ENCODE results near the gene SLC17A1.

Gene SLC17A1

GRCh38 chr6:25735261-25735660 is 96.6 kb downstream of the SLC17A1 start:
- Mint-ChIP-seq H3K27me3 (peaks cover 26% of the 10 kb centered on the region), H3K4me1 (ENCODE audit: low read depth) (no peaks in the 10 kb centered on the region), H3K9me3 (peaks cover 6% of the 10 kb centered on the region), H3K36me3 (ENCODE audit: low read depth) (no peaks in the 10 kb centered on the region), H3K4me3 (no peak overlapping the region), H3K27ac (no peak overlapping the region)
- intact Hi-C loops (cut with micrococcal nuclease), result no loop called here
